Lower leg skin (tissue), 3 donors: ENCODE measurements around the gene KDM6A.

Experiments
- POLR2A ChIP-seq, 2 donors: fragments of 450-650 bp; IDR thresholded peaks; one replicate each; pipeline ENCODE4 v1.6.1; 2016 to 2017; ENCODE audit warnings: antibody characterized with exemption in 2 of 2, mild to moderate bottlenecking in 1 of 2, moderate library complexity in 1 of 2
- TF ChIP-seq, protein P1 (sequence below), 3 donors: fragments of 450-650 bp; IDR thresholded peaks; one replicate each; pipeline ENCODE4 v1.5.1; 2016; ENCODE audit warnings: antibody characterized with exemption in 3 of 3, mild to moderate bottlenecking in 3 of 3, moderate library complexity in 2 of 3

DNA sequence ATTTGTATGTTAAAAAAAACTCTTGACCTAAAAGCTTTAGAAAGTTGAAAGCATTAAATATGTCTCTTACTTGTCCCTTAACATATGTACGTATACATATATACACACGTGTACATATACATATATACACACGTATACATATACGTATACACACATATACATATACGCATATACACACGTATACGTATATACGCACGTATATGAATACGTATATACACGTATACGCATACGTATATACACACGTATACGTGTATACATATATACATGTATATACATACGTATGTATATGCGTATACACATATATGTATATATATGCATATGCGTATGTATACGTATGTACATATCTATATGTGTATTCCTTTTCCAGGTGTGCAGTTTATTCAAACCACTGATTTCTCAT is 3.8 kb downstream of the KDM6A start:
- TF ChIP-seq, protein P1, sequence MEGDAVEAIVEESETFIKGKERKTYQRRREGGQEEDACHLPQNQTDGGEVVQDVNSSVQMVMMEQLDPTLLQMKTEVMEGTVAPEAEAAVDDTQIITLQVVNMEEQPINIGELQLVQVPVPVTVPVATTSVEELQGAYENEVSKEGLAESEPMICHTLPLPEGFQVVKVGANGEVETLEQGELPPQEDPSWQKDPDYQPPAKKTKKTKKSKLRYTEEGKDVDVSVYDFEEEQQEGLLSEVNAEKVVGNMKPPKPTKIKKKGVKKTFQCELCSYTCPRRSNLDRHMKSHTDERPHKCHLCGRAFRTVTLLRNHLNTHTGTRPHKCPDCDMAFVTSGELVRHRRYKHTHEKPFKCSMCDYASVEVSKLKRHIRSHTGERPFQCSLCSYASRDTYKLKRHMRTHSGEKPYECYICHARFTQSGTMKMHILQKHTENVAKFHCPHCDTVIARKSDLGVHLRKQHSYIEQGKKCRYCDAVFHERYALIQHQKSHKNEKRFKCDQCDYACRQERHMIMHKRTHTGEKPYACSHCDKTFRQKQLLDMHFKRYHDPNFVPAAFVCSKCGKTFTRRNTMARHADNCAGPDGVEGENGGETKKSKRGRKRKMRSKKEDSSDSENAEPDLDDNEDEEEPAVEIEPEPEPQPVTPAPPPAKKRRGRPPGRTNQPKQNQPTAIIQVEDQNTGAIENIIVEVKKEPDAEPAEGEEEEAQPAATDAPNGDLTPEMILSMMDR (IDR thresholded peaks at IDR 0.05), result no peak
- no peak for TF ChIP-seq POLR2A (IDR thresholded peaks at IDR 0.05)
